ENCODE results near the gene BOLA1. TPM values are rescaled to one million over a fixed set of nuclear protein-coding genes. Genes with fewer than 3 reads are reported as not detected.
"Not testable (repeated sequence)": the region's sequence is repeated elsewhere in the genome, so short reads cannot be mapped to it uniquely, and the experiment has no call there.

Gene BOLA1
- total and polyA plus RNA-seq, 2 donors (not counting 3 experiments of a cell fraction or from before 2014, with no cell fraction given), result 10.8 to 12.2 TPM

DNA sequence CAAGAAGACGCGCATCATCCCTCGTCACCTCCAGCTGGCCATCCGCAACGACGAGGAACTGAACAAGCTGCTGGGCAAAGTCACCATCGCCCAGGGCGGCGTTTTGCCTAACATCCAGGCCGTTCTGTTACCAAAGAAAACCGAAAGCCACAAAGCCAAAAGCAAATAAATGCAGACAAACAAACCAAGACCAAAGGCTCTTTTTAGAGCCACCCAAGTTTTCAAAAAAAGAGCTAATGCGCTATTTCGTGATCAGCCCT lies 12.2 kb upstream of the BOLA1 start:
- Histone ChIP-seq H3K9ac (replicated peaks; ENCODE audit: extremely low read depth, insufficient read depth, low read length) (peak overlapping the region; percentile 99), H3K4me3 (replicated peaks in 1 of 3; ENCODE audit: insufficient read depth in 1 of 3, low read depth in 1 of 3, low read length in 3 of 3) (peak overlapping the region; percentile 19 to 91 (median 67)), H3K4me1 (ENCODE audit: control insufficient read depth, extremely low read depth, insufficient read depth, low read length) (peaks cover 16% of the 10 kb centered on the region), H3K27ac (ENCODE audit: insufficient read depth, low read depth, low read length) (peak overlapping the region; percentile 97), H3K4me2 (ENCODE audit: insufficient read depth, low read length) (peak overlapping the region; percentile 85)
- H2AFZ ChIP-seq (ENCODE audit: low read depth, low read length); H3K27me3 ChIP-seq (ENCODE audit: control insufficient read depth in 2 of 2, insufficient read depth in 2 of 2, low read length in 2 of 2); H3K79me2 ChIP-seq (ENCODE audit: control insufficient read depth, insufficient read depth, low read length); H3K9me1 ChIP-seq (replicated peaks; ENCODE audit: control insufficient read depth, extremely low read depth, insufficient read depth, low read length); intact Hi-C loops (cut with micrococcal nuclease); DNase-seq (ENCODE audit: low read depth, low spot score); H3K9me3 ChIP-seq (replicated peaks; ENCODE audit: control insufficient read depth, insufficient read depth, low read length); H3K36me3 ChIP-seq (ENCODE audit: control insufficient read depth in 2 of 2, extremely low read depth in 1 of 2, insufficient read depth in 2 of 2, low read length in 2 of 2); H4K20me1 ChIP-seq (replicated peaks; ENCODE audit: control insufficient read depth, extremely low read depth, insufficient read depth, low read length); FAIRE-seq; BruUV-seq (replicated peaks): not testable (repeated sequence)
- dilution Hi-C loops (cut with MboI; ENCODE audit: extremely low pct_ligation_motif_present, low sequenced_read_pairs), result loop anchor here (25.0 kb wide), 1 partner anchor 150 kb away; no protein-coding TSS in a partner anchor
- TF ChIP-seq POLR2AphosphoS5 (IDR thresholded peaks at IDR 0.05; ENCODE audit: insufficient read depth, low read depth, low read length) (peak; percentile 13), POLR2A (IDR thresholded peaks at IDR 0.05; ENCODE audit: low read depth, low read length) (peak; percentile 67)
- POLR2A ChIA-PET, result interaction anchor here (0.9 to 3.6 kb wide), 12 partner anchors 13 to 181 kb away, joined by 3 to 20 read pairs (median 6); partner anchors contain the start of genes BOLA1, MTMR11, OTUD7B and VPS45
- CTCF ChIA-PET, result interaction anchor here (0.9 to 4.1 kb wide), 7 partner anchors 13 to 300 kb away, joined by 3 to 38 read pairs (median 6); partner anchors contain the start of gene BOLA1

DNA sequence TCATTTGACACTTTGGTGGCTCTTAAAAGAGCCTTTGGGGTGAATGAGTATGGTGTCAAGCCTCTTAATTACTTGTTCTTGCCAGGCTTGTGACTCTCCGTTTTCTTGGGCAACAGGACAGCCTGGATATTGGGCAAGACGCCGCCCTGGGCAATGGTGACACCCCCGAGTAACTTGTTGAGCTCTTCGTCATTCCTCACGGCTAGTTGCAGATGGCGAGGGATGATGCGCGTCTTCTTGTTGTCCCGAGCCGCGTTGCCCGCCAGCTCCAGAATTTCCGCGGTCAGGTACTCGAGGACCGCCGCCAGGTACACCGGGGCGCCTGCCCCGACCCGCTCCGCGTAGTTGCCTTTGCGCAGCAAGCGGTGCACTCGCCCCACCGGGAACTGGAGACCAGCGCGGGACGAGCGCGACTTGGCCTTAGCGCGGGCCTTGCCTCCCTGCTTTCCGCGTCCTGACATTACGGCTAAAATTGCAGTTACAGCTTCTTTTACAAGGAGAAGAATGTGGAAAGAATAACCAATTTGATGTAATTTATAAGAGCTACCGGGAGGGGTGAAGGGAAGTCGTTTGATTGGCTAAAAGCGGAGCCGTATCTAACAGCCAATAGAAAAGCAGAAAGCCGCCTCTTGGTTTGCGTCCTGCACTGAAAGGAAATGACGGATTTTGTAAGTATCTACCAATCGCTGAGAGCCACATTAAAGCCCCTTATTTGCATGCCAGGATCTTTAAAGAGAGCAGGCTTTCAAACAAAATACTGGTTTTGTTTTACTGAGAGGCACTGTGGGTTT lies 11.7 kb upstream of the BOLA1 start:
- Histone ChIP-seq H3K4me3 (replicated peaks in 1 of 3; ENCODE audit: insufficient read depth in 1 of 3, low read depth in 1 of 3, low read length in 3 of 3) (peak overlapping the region; percentile 22 to 91 (median 67)), H3K79me2 (ENCODE audit: control insufficient read depth, insufficient read depth, low read length) (no peaks in the 10 kb centered on the region), H3K4me2 (ENCODE audit: insufficient read depth, low read length) (peak overlapping the region; percentile 85), H2AFZ (ENCODE audit: low read depth, low read length) (no peak overlapping the region), H3K27me3 (ENCODE audit: control insufficient read depth in 2 of 2, insufficient read depth in 2 of 2, low read length in 2 of 2) (no peaks in the 10 kb centered on the region), H3K4me1 (ENCODE audit: control insufficient read depth, extremely low read depth, insufficient read depth, low read length) (peaks cover 16% of the 10 kb centered on the region), H3K27ac (ENCODE audit: insufficient read depth, low read depth, low read length) (peak overlapping the region; percentile 97), H3K9me1 (replicated peaks; ENCODE audit: control insufficient read depth, extremely low read depth, insufficient read depth, low read length) (no peaks in the 10 kb centered on the region), H3K9me3 (replicated peaks; ENCODE audit: control insufficient read depth, insufficient read depth, low read length) (no peaks in the 10 kb centered on the region), H3K36me3 (ENCODE audit: control insufficient read depth in 2 of 2, extremely low read depth in 1 of 2, insufficient read depth in 2 of 2, low read length in 2 of 2) (no peaks in the 10 kb centered on the region), H3K9ac (replicated peaks; ENCODE audit: extremely low read depth, insufficient read depth, low read length) (peak overlapping the region; percentile 99), H4K20me1 (replicated peaks; ENCODE audit: control insufficient read depth, extremely low read depth, insufficient read depth, low read length) (no peaks in the 10 kb centered on the region)
- dilution Hi-C loops (cut with MboI; ENCODE audit: extremely low pct_ligation_motif_present, low sequenced_read_pairs), result loop anchor here (25.0 kb wide), 1 partner anchor 150 kb away; no protein-coding TSS in a partner anchor
- peak; percentile 96 for FAIRE-seq
- peak; percentile 97 for DNase-seq (ENCODE audit: low read depth, low spot score)
- ChIA-PET CTCF (interaction anchor here (0.6 to 4.1 kb wide), 14 partner anchors 9 to 299 kb away, joined by 3 to 38 read pairs (median 4); partner anchors contain the start of gene BOLA1), POLR2A (interaction anchor here (0.9 to 3.6 kb wide), 12 partner anchors 12 to 299 kb away, joined by 3 to 20 read pairs (median 6); partner anchors contain the start of genes BOLA1, MTMR11 and VPS45)
- TSS peak; percentile 50 for BruUV-seq (replicated peaks)
- TF ChIP-seq, protein P1, sequence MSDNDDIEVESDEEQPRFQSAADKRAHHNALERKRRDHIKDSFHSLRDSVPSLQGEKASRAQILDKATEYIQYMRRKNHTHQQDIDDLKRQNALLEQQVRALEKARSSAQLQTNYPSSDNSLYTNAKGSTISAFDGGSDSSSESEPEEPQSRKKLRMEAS (IDR thresholded peaks at IDR 0.05; ENCODE audit: insufficient read depth, insufficient read length), result no peak
- TF ChIP-seq MYC (IDR thresholded peaks at IDR 0.05; ENCODE audit: low read depth, low read length) (no peak), GATA2 (IDR thresholded peaks at IDR 0.05; ENCODE audit: insufficient read depth, insufficient read length, low read depth, low read length) (no peak), FOS (IDR thresholded peaks at IDR 0.05; ENCODE audit: borderline replicate concordance, insufficient read depth, low read length) (no peak), POLR2AphosphoS5 (IDR thresholded peaks at IDR 0.05; ENCODE audit: insufficient read depth, low read depth, low read length) (peak; percentile 68), EZH2 (IDR thresholded peaks at IDR 0.05; ENCODE audit: borderline replicate concordance, low read depth, low read length, severe bottlenecking) (no peak), JUN (IDR thresholded peaks at IDR 0.05; ENCODE audit: borderline replicate concordance, insufficient read depth, insufficient read length, low read depth) (peak; percentile 5), POLR2A (IDR thresholded peaks at IDR 0.05; ENCODE audit: low read depth, low read length) (no peak)
- TF ChIP-seq, protein P2, sequence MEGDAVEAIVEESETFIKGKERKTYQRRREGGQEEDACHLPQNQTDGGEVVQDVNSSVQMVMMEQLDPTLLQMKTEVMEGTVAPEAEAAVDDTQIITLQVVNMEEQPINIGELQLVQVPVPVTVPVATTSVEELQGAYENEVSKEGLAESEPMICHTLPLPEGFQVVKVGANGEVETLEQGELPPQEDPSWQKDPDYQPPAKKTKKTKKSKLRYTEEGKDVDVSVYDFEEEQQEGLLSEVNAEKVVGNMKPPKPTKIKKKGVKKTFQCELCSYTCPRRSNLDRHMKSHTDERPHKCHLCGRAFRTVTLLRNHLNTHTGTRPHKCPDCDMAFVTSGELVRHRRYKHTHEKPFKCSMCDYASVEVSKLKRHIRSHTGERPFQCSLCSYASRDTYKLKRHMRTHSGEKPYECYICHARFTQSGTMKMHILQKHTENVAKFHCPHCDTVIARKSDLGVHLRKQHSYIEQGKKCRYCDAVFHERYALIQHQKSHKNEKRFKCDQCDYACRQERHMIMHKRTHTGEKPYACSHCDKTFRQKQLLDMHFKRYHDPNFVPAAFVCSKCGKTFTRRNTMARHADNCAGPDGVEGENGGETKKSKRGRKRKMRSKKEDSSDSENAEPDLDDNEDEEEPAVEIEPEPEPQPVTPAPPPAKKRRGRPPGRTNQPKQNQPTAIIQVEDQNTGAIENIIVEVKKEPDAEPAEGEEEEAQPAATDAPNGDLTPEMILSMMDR (IDR thresholded peaks at IDR 0.05; ENCODE audit: extremely low read depth in 1 of 2, insufficient read depth in 1 of 2, low read depth in 1 of 2, low read length in 2 of 2), result no peak
- intact Hi-C loops (cut with micrococcal nuclease), result loop anchor here (1.0 to 2.0 kb wide), 8 partner anchors 12 to 300 kb away; partner anchors contain the start of genes BOLA1, SF3B4 and VPS45

Measured in endothelial cell of umbilical vein (primary cell).